HepG2 (cell line): ENCODE data around the gene PBLD. TPM values are rescaled to one million over a fixed set of nuclear protein-coding genes. Genes with fewer than 3 reads are reported as not detected.

Source experiments
- AGO2 ChIP-seq: fragments of 200-400 bp; formaldehyde crosslinking; optimal IDR thresholded peaks from 2 replicates; pipeline ENCODE3; 2017; ENCODE audit warnings: mild to moderate bottlenecking, low read depth, low read length, moderate library complexity
- ATF3 ChIP-seq: sonication (generic); formaldehyde crosslinking; IDR thresholded peaks from 2 replicates; pipeline ENCODE4 v1.4.0; 2020; ENCODE audit warnings: missing genetic modification reagents
- CREB1 ChIP-seq, 2 experiments: fragments of 450-650 bp in 1 of 2; IDR thresholded peaks; 2 replicates each; pipeline ENCODE4 v1.6.1; 2016 to 2017; ENCODE audit warnings: control low read depth in 1 of 2, mild to moderate bottlenecking in 1 of 2, missing compliant biosample characterization in 1 of 2, missing genetic modification characterization in 1 of 2
- KAT7 ChIP-seq: IDR thresholded peaks from 2 replicates; pipeline ENCODE4 v1.6.1; 2018; ENCODE audit warnings: borderline replicate concordance, missing compliant biosample characterization
- KDM3A ChIP-seq: IDR thresholded peaks from 2 replicates; pipeline ENCODE4 v1.6.1; 2018; ENCODE audit warnings: low read depth, missing compliant biosample characterization
- LBX2 ChIP-seq: sonication (generic); formaldehyde crosslinking; IDR thresholded peaks from 2 replicates; pipeline ENCODE4 v1.5.0; 2020; ENCODE audit warnings: missing genetic modification reagents, mild to moderate bottlenecking, borderline replicate concordance
- PBX3 ChIP-seq: sonication (generic); formaldehyde crosslinking; IDR thresholded peaks from 2 replicates; pipeline ENCODE4 v1.8.1; 2023; ENCODE audit warnings: missing genetic modification reagents, inconsistent platforms, borderline replicate concordance
- SATB2 ChIP-seq: sonication (generic); formaldehyde crosslinking; IDR thresholded peaks from 2 replicates; pipeline ENCODE4 v1.5.0; 2020; ENCODE audit warnings: missing genetic modification reagents
- TBL1XR1 ChIP-seq: fragments of 150-350 bp; IDR thresholded peaks from 2 replicates; pipeline ENCODE4 v1.6.1; 2014; ENCODE audit warnings: borderline replicate concordance, low read length; ENCODE audit not compliant: partially characterized antibody
- YEATS2 ChIP-seq: sonication (generic); formaldehyde crosslinking; IDR thresholded peaks from 2 replicates; pipeline ENCODE4 v1.4.0; 2020; ENCODE audit warnings: missing genetic modification reagents, borderline replicate concordance
- ZFP90 ChIP-seq: sonication (generic); formaldehyde crosslinking; IDR thresholded peaks from 2 replicates; pipeline ENCODE4 v1.8.0; 2022; ENCODE audit warnings: missing genetic modification reagents, mild to moderate bottlenecking, inconsistent platforms, borderline replicate concordance
- ZNF282 ChIP-seq: fragments of 450-650 bp; IDR thresholded peaks from 2 replicates; pipeline ENCODE4 v1.6.1; 2018; ENCODE audit not compliant: partially characterized antibody
- ZNF547 ChIP-seq: sonication (generic); formaldehyde crosslinking; IDR thresholded peaks from 2 replicates; pipeline ENCODE4 v1.5.1; 2020; ENCODE audit warnings: mild to moderate bottlenecking, missing genetic modification reagents
- ZNF781 ChIP-seq: sonication (generic); formaldehyde crosslinking; IDR thresholded peaks from 2 replicates; pipeline ENCODE4 v1.5.1; 2020; ENCODE audit warnings: borderline replicate concordance, mild to moderate bottlenecking, missing genetic modification reagents; ENCODE audit errors: not compliant biosample characterization
- ZNF839 ChIP-seq: sonication (generic); formaldehyde crosslinking; IDR thresholded peaks from 2 replicates; pipeline ENCODE4 v1.4.0; 2020; ENCODE audit warnings: missing genetic modification reagents, mild to moderate bottlenecking, borderline replicate concordance
- ZSCAN31 ChIP-seq: sonication (generic); formaldehyde crosslinking; IDR thresholded peaks from 2 replicates; pipeline ENCODE4 v1.5.0; 2020; ENCODE audit warnings: low read depth, mild to moderate bottlenecking, missing genetic modification reagents
- polyA plus RNA-seq, 8 experiments: library from polyadenylated mRNA; depleted of rRNA in 3 of 8; stranded (reverse) in 7 of 8; unstranded in 1 of 8; fragments of >200 nt; fragmentation: Illumina TruSeq in 4 of 8; extraction: Trizol in 4 of 8; gene quantifications; 2 replicates each; pipeline versions ENCODE4 v1.2.1 to v1.2.3, GENCODE V29; 2011 to 2016; ENCODE audit warnings: low read depth in 4 of 8, missing spikeins in 1 of 8, mixed read lengths in 1 of 8; ENCODE audit not compliant: insufficient read depth in 1 of 8
- total RNA-seq, 5 experiments: library from RNA; depleted of rRNA; stranded (reverse); fragments of >200 nt; fragmentation: Illumina TruSeq; extraction: Trizol; gene quantifications; 2 replicates each; pipeline ENCODE4 v1.2.3, GENCODE V29; 2016; ENCODE audit warnings: low read depth in 1 of 5

The PBLD gene
- total and polyA plus RNA-seq, 2 of the 13 experiments (the other 11 are each of a cell fraction or from before 2014, with no cell fraction given), result 0.42 to 3.1 TPM

- TF ChIP-seq KDM3A (CRISPR knock-in tag), result 0 out of 2 replicates have a peak, but pooled peaks have one; percentile 52
- peak; percentile 78 for TF ChIP-seq TBL1XR1
- TF ChIP-seq ZSCAN31, result peak; percentile 98
- no peak for TF ChIP-seq CREB1 (IDR thresholded peaks at IDR 0.05)
- 0 out of 2 replicates have a peak, but pooled peaks have one; percentile 29 for TF ChIP-seq CREB1 (CRISPR knock-in tag; IDR thresholded peaks at IDR 0.05)
- peak; percentile 96 for TF ChIP-seq YEATS2 (CRISPR knock-in tag)
- TF ChIP-seq KAT7, result no peak
- peak; percentile 63; the same call in 1 of the 2 replicates for TF ChIP-seq PBX3 (CRISPR knock-in tag)
- TF ChIP-seq ZNF781 (CRISPR knock-in tag), result peak; percentile 82
- peak; percentile 86 for TF ChIP-seq AGO2
- no peak for TF ChIP-seq LBX2 (CRISPR knock-in tag)
- TF ChIP-seq ATF3 (CRISPR knock-in tag), result peak; percentile 51; the same call in 1 of the 2 replicates
- TF ChIP-seq ZNF839 (CRISPR knock-in tag), result no peak; the same call in 1 of the 2 replicates
- no peak; the same call in 1 of the 2 replicates for TF ChIP-seq ZFP90 (CRISPR knock-in tag)
- TF ChIP-seq ZNF547, result peak; percentile 72
- TF ChIP-seq ZNF282, result no peak
- TF ChIP-seq SATB2, result no peak; the same call in 1 of the 2 replicates
These were observed 1.1 kb downstream of the PBLD start, which contains the start of gene HNRNPH3 (continued) for GRCh38 chr10:68331455-68332258.
